Chondrocyte (in vitro differentiated cells): ENCODE data around the gene GNAL. TPM values are rescaled to one million over a fixed set of nuclear protein-coding genes. Genes with fewer than 3 reads are reported as not detected.

Source experiments
- DNase-seq: peaks from one replicate; pipeline ENCODE4 v3.0.0; 2021; ENCODE audit warnings: mixed read lengths, low spot score
- H3K27ac Mint-ChIP-seq: one replicate; pipeline ENCODE4 v1.8.0; 2021; ENCODE audit warnings: mild to moderate bottlenecking, moderate library complexity, mixed read lengths; ENCODE audit not compliant: unreplicated experiment
- H3K27me3 Mint-ChIP-seq: 2 replicates; pipeline ENCODE4 v1.8.0; 2021; ENCODE audit warnings: low read depth, mixed read lengths
- H3K36me3 Mint-ChIP-seq: 2 replicates; pipeline ENCODE4 v1.8.0; 2021; ENCODE audit warnings: low read depth, mixed read lengths
- H3K4me1 Mint-ChIP-seq: 2 replicates; pipeline ENCODE4 v1.8.0; 2021; ENCODE audit warnings: low read depth, mild to moderate bottlenecking, mixed read lengths
- H3K4me3 Mint-ChIP-seq: one replicate; pipeline ENCODE4 v1.8.0; 2021; ENCODE audit warnings: mild to moderate bottlenecking, moderate library complexity, mixed read lengths; ENCODE audit not compliant: unreplicated experiment
- H3K9me3 Mint-ChIP-seq: 2 replicates; pipeline ENCODE4 v1.8.0; 2021; ENCODE audit warnings: low read depth, mixed read lengths
- CTCF ChIP-seq: fragments of 200-600 bp; sonication (generic); IDR thresholded peaks from 2 replicates; pipeline ENCODE4 v1.5.0; 2021; ENCODE audit warnings: antibody characterized with exemption, mild to moderate bottlenecking, moderate library complexity
- total RNA-seq: library from RNA; stranded (reverse); gene quantifications from 3 replicates; pipeline ENCODE4 v1.2.1, GENCODE V29; 2021

The GNAL gene
- total RNA-seq, 1 donor from 2014 or later: 5.9 TPM

GRCh38 chr18:11861583-11862288, 172.7 kb downstream of the GNAL start:
- Mint-ChIP-seq H3K36me3 (no peaks in the 10 kb centered on the region), H3K4me3 (no peak overlapping the region), H3K4me1 (peaks cover 34% of the 10 kb centered on the region), H3K27ac (no peak overlapping the region), H3K27me3 (no peaks in the 10 kb centered on the region), H3K9me3 (no peaks in the 10 kb centered on the region)
- no peak for TF ChIP-seq CTCF
- no peak for DNase-seq

- no peak for TF ChIP-seq CTCF
- peaks cover 26% of the 10 kb centered on the region for H3K4me1 Mint-ChIP-seq
- H3K27ac Mint-ChIP-seq: no peak overlapping the region
- no peak overlapping the region for H3K4me3 Mint-ChIP-seq
- H3K27me3 Mint-ChIP-seq: no peaks in the 10 kb centered on the region
- H3K36me3 Mint-ChIP-seq: no peaks in the 10 kb centered on the region
- H3K9me3 Mint-ChIP-seq: no peaks in the 10 kb centered on the region
- no peak for DNase-seq
Observed at GRCh38 chr18:11862468-11863137, 173.5 kb downstream of the GNAL start.

GRCh38 chr18:11864471-11864870, 175.4 kb downstream of the GNAL start:
- no peaks in the 10 kb centered on the region for H3K27me3 Mint-ChIP-seq
- no peak overlapping the region for H3K4me3 Mint-ChIP-seq
- TF ChIP-seq CTCF: no peak
- DNase-seq: no peak
- no peak overlapping the region for H3K27ac Mint-ChIP-seq
- H3K4me1 Mint-ChIP-seq: peaks cover 8% of the 10 kb centered on the region
- H3K36me3 Mint-ChIP-seq: no peaks in the 10 kb centered on the region
- no peaks in the 10 kb centered on the region for H3K9me3 Mint-ChIP-seq

GRCh38 chr18:11865071-11865470, 176.0 kb downstream of the GNAL start:
- H3K36me3 Mint-ChIP-seq: no peaks in the 10 kb centered on the region
- DNase-seq: no peak
- peaks cover 4% of the 10 kb centered on the region for H3K4me1 Mint-ChIP-seq
- no peaks in the 10 kb centered on the region for H3K27me3 Mint-ChIP-seq
- no peak overlapping the region for H3K27ac Mint-ChIP-seq
- no peaks in the 10 kb centered on the region for H3K9me3 Mint-ChIP-seq
- H3K4me3 Mint-ChIP-seq: no peak overlapping the region
- TF ChIP-seq CTCF: no peak

GRCh38 chr18:11866329-11866728, 177.3 kb downstream of the GNAL start:
- H3K27ac Mint-ChIP-seq: no peak overlapping the region

More at GRCh38 chr18:11866329-11866728, 177.3 kb downstream of the GNAL start:
- no peaks in the 10 kb centered on the region for H3K27me3 Mint-ChIP-seq
- DNase-seq: no peak
- no peaks in the 10 kb centered on the region for H3K4me1 Mint-ChIP-seq
- H3K36me3 Mint-ChIP-seq: no peaks in the 10 kb centered on the region
- H3K9me3 Mint-ChIP-seq: no peaks in the 10 kb centered on the region
- TF ChIP-seq CTCF: no peak
- H3K4me3 Mint-ChIP-seq: no peak overlapping the region
